NCI-H82 (cell line): ENCODE results near the gene SNX9.
"Not testable (repeated sequence)": the region's sequence is repeated elsewhere in the genome, so short reads cannot be mapped to it uniquely, and the experiment has no call there.

Source experiments
- DNase-seq: peaks from one replicate; lab custom pipeline; 2025; lab: John Stamatoyannopoulos, UW

The SNX9 gene

DNA sequence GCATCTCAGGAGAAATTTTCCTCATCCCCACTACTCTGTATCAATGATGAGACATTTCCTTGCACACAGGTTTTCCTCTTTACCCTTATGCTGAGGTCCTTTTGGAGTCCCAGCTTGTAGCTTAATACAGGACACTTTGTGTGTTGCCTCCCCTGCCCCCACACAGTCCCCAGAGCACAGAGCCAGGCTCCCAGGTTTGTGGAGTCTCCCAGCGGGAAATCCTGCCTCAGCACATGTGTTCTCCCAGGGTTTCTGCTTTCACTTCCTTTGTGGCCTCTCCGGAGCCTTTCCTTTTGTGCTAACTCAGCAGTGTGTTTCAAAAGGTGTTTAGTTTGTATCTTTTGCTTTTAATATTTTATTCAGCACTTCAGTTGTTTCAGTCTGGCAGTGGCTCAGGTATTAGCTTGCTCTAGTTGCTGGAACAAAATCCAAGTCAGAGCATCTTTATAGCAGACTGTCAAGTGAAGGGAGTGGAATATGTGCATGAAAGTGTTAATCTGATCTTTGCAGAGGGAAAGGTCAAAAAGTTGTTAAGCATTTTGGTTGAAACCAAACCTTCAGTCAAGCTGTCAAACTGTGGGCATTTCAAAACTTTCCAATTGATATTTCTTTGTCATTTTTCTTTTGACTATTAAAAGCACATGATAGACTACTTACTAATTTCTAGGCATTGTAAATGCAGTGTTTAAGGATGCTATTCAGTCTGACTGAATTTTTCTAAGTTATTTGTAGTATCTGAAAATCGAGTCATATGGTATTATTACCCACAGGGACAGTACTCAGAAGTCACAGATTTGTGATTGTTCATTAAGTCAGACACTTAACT is 8.6 kb downstream of the SNX9 start:
- peak; percentile 93 for DNase-seq

DNA sequence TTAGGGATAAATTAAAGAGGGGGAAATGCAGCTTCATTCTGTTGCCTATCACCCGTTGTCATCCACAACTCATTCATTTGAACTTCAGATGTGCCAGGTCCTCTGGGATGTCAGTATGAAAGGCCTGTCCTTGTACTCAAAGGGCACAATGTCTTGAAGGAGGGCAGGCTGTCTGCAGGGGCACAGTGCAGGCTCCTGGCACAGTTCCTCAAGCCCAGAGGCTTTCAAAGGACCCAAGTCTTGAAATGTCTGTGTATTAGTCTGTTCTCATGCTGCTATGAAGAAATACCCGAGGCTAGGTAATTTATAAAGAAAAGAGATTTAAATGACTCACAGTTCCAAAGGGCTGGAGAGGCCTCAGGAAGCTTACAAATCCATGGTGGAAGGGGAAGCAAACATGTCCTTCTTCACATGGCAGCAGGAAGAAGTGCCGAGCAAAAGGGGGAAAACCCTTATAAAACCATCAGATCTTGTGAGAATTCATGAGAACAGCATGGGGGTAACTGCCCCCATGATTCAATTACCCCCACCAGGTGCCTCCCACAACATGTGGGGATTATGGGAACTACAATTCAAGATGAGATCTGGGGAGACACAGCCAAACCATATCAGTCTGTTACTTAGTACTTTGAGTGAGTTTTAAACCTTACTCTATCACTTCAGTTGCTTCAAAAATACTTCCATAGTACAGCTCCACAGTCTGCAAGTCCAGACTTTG is 9.4 kb downstream of the SNX9 start:
- peak; percentile 63 for DNase-seq

- no peak for DNase-seq
These were observed 11.5 kb downstream of the SNX9 start for GRCh38 chr6:157834549-157834948.

DNA sequence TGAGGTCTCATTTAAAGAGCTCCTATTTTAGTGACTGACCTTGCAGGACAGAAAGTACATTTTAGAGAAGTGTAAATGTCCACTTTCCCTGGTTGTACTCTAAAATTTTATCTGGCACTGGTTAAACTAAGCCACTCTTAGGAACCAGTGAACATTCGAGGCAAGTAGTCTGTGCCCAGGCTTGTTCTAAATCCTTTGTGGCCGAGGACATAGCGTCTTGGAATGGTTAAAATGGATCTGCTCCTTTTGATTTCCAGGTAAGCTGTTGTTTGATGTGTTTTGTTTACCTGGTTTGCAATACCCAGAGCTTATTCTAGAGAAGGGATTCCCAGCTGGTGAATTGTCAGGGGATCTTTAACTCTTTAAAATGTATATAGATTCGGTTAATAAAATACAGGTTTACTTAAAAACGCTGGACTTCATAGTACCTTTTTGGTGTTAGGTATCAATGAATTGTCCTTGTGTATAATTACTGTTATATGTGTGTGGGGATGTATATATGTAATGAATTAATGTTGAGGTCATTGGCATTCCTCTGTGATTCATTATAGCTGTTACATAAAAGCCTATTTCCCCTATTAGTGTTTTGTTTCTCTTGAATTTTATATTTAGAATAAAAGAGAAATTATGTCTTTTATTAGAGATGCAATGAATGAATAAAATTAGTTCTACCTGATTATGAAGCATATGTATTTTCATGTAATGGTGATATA is 15.8 kb downstream of the SNX9 start:
- no peak for DNase-seq

DNA sequence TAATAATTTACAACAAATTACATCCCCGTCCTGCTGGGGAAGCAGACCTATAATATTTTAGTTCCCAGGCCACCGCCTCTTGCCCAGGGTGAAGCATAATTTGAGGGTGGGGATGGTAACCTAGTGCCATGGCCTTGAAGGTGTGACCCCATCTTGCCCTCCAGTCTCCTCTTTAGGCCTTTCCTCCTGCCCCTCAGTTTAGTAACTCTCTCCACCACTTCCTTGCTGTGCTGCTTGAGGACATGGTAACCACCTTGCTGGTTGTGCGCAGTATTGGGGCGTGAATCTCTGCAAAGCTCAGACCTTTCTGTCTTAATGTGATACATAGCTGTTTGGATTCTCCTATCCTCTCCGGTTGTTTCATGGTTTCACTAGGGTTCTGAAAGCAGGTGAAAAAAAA is 16.6 kb downstream of the SNX9 start:
- no peak for DNase-seq

GRCh38 chr6:157840261-157840660 is 17.2 kb downstream of the SNX9 start:
- DNase-seq, result peak; percentile 85

DNA sequence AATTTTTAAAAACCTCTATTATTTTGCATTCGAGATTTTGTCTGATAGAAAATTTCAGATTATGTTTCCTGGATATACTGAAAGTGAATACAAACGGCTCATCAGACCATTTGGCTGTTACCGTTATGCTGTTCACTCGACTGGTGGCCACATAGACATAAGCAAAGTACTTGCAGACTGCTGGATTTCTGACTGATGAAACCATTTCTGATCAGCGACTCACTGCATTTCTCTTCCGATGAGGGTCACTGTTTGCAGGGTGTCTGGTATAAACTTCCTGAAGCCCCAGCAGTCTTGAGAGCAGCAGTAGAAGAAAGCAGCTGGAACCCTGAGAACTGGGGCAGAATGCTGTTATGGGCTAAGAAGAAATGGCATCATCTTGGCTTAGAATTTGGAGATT is 17.7 kb downstream of the SNX9 start:
- DNase-seq, result peak; percentile 66

GRCh38 chr6:157841211-157841840 is 18.3 kb downstream of the SNX9 start:
- DNase-seq, result no peak

GRCh38 chr6:157842212-157842611 is 19.2 kb downstream of the SNX9 start:
- no peak for DNase-seq

DNA sequence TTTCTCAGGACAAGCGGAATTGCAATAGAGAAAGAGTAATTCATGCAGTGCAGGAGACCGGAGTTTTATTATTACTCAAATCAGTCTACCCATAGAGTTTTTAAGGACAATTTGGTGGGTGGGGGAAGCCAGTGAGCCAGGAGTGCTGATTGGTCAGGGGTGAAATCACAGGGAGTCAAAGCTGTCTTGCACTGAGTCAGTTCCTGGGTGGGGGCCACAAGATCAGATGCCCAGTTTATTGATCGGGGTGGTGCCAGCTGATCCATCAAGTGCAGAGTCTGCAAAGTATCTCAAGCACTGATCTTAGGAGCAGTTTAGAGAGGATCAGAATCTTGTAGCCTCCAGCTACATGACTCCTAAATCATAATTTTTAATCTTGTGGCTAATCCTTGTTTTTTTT is 21.1 kb downstream of the SNX9 start:
- not testable (repeated sequence) for DNase-seq

- DNase-seq, result peak; percentile 27
These were observed 22.6 kb downstream of the SNX9 start for GRCh38 chr6:157845493-157846259.

- DNase-seq, result no peak
These were observed 24.8 kb downstream of the SNX9 start for GRCh38 chr6:157847846-157848245.

GRCh38 chr6:157848693-157849092 is 25.6 kb downstream of the SNX9 start:
- DNase-seq, result no peak

- DNase-seq, result no peak
These were observed 26.4 kb downstream of the SNX9 start for GRCh38 chr6:157849288-157850017.

DNA sequence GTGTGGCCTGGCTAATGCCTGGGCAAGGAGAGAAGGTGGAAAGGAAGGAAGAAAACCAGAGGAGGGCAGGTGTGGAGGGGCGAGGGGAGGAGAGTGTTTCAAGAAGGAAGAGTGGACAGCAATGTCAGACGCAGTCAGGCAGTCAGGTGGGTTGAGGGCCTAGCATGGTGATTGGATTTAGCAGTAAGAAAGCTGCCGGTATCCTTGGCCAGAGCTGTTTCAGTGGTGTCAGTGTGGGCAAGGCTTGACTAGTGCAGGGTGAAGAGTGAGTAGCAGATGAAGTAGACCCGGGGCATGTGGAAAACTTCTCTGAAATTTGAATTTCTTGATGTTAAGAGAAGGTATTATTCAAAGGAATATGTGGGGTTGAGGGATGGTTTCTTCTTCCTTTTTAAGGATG is 27.0 kb downstream of the SNX9 start:
- no peak for DNase-seq

GRCh38 chr6:157853018-157853805 is 30.2 kb downstream of the SNX9 start:
- no peak for DNase-seq

DNA sequence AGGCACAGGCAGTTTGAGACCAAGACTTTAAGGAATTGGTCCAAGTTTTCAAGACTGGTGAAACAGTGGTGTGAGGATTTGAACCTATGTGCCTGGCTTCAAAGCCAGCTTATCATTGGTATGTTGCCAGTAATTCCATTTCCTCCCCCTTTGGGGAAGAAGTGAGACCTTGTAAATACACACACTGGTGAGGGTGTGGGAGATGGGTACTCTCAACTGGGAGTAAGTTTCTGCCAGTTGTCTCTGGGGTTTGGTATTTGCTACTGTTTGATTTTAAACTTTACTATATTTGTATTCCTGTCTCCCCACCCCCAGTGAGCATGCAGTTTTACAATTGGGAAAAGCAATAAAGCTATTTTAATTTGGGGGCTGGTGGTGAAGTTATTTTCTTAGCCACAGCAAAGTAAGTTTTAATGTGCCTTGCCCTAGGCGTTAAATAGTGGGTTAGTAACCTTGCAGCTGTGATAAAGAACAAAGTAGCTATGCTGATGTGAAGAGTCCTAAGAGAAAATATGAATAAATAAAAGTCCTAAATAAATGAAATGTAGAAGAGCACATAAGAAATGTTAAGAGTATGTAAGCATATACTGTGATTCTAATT is 31.0 kb downstream of the SNX9 start:
- no peak for DNase-seq

DNA sequence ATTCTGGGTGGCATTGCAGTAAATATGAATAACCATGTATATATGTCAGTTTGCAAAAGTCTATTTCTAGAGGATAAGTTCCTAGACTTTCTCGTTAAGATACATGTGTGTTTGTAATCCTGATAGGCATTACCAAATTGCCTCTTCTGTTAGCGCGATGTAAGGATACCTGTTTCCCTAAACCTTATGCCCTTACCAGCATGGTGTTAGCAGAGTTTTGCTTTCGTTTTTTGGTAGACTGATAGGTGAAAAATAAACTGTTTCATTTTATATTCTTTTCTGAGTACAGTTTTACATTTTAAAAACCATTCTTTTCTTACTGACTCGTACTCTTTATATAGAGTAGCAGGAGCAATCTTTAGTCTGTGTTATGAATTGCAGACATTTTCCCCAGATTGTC is 32.3 kb downstream of the SNX9 start:
- no peak for DNase-seq

DNA sequence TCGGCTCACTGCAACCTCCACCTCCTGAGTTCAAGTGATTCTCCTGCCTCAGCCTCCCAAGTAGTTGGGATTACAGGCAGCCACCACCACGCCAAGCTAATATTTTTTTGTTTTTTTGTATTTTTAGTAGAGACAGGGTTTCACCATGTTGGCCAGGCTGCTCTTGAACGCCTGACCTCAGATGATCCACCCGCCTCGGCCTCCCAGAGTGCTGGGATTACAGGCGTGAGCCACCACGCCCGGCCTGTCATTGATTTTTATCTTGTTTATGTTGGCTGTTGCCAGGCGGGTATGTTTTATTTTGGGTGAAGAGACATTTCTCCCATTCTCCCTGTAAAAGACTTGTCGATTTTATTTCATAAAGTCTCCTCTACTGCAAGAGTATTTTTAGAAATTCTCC is 32.8 kb downstream of the SNX9 start:
- not testable (repeated sequence) for DNase-seq

- DNase-seq, result not testable (repeated sequence)
These were observed 35.6 kb downstream of the SNX9 start for GRCh38 chr6:157858664-157859063.
